ENCODE results near the gene SEC24C. TPM values are rescaled to one million over a fixed set of nuclear protein-coding genes. Genes with fewer than 3 reads are reported as not detected.
"Not testable (repeated sequence)": the region's sequence is repeated elsewhere in the genome, so short reads cannot be mapped to it uniquely, and the experiment has no call there.

Gene SEC24C
- total RNA-seq, 2 experiments from 2014 or later, result 53.6 to 87.1 TPM

GRCh38 chr10:73723516-73723915, 20.7 kb upstream of the SEC24C start:
- DNase-seq (ENCODE audit: low spot score), result no peak
- no peak overlapping the region for H2AFZ ChIP-seq (ENCODE audit: low read length)
- H3K4me3 ChIP-seq (ENCODE audit: low read depth, low read length, poor library complexity, severe bottlenecking), result no peak overlapping the region
- H4K20me1 ChIP-seq (ENCODE audit: insufficient read depth, low read length), result no peaks in the 10 kb centered on the region
- no peaks in the 10 kb centered on the region for H3K4me1 ChIP-seq (ENCODE audit: insufficient read depth, low read length, poor library complexity, severe bottlenecking)
- ChIA-PET POLR2A (no interaction called here), CTCF (ENCODE audit: unreplicated experiment) (no interaction called here)
- no peaks in the 10 kb centered on the region for H3K9me3 ChIP-seq (ENCODE audit: low read length)
- H3K27ac ChIP-seq (ENCODE audit: low read depth, low read length, poor library complexity, severe bottlenecking), result no peak overlapping the region
- no peaks in the 10 kb centered on the region for H3K9me2 ChIP-seq (ENCODE audit: insufficient read depth, low read length)
- intact Hi-C loops (cut with micrococcal nuclease; ENCODE audit: unreplicated experiment), result no loop called here
- no TSS peak for BruUV-seq (replicated peaks)
- H3K79me2 ChIP-seq (ENCODE audit: insufficient read depth, low read depth, low read length), result peaks cover 2% of the 10 kb centered on the region; the same call in 1 of the 2 replicates
- no peak for TF ChIP-seq CTCF (conservative IDR thresholded peaks at IDR 0.05; ENCODE audit: low read length)
- no peak for TF ChIP-seq EZH2phosphoT487 (IDR thresholded peaks at IDR 0.05; ENCODE audit: borderline replicate concordance, low read depth, low read length)
- H3K4me2 ChIP-seq (ENCODE audit: low read length), result no peak overlapping the region
- peaks cover 90% of the 10 kb centered on the region for H3K36me3 ChIP-seq (ENCODE audit: insufficient read depth, low read length)

- Histone ChIP-seq H3K4me3 (ENCODE audit: low read depth, low read length, poor library complexity, severe bottlenecking) (peak overlapping the region; percentile 78), H3K27ac (ENCODE audit: low read depth, low read length, poor library complexity, severe bottlenecking) (peak overlapping the region; percentile 56), H3K36me3 (ENCODE audit: insufficient read depth, low read length) (peaks cover 36% of the 10 kb centered on the region), H3K4me1 (ENCODE audit: insufficient read depth, low read length, poor library complexity, severe bottlenecking) (peaks cover 10% of the 10 kb centered on the region), H3K4me2 (ENCODE audit: low read length) (peak overlapping the region; percentile 84), H2AFZ (ENCODE audit: low read length) (peak overlapping the region; percentile 64), H3K79me2 (ENCODE audit: insufficient read depth, low read depth, low read length) (peaks cover 29% of the 10 kb centered on the region)
- H3K9me2 ChIP-seq (ENCODE audit: insufficient read depth, low read length); CTCF ChIA-PET (ENCODE audit: unreplicated experiment); H4K20me1 ChIP-seq (ENCODE audit: insufficient read depth, low read length); H3K9me3 ChIP-seq (ENCODE audit: low read length); DNase-seq (ENCODE audit: low spot score): not testable (repeated sequence)
- intact Hi-C loops (cut with micrococcal nuclease; ENCODE audit: unreplicated experiment), result loop anchor here (1.0 to 2.0 kb wide), 2 partner anchors 14 to 483 kb away; partner anchors contain the start of gene DNAJC9
- POLR2A ChIA-PET, result interaction anchor here (0.6 to 2.8 kb wide), 6 partner anchors 11 to 43 kb away, joined by 3 to 38 read pairs (median 5); partner anchors contain the start of gene SEC24C
- BruUV-seq (replicated peaks), result TSS peak; percentile 84
Measured at GRCh38 chr10:73729781-73730152, 14.4 kb upstream of the SEC24C start.

- no peak for TF ChIP-seq EZH2phosphoT487 (IDR thresholded peaks at IDR 0.05; ENCODE audit: borderline replicate concordance, low read depth, low read length)
- no peak for TF ChIP-seq CTCF (conservative IDR thresholded peaks at IDR 0.05; ENCODE audit: low read length)
Measured at GRCh38 chr10:73730153-73730906, 13.8 kb upstream of the SEC24C start.

More at GRCh38 chr10:73730153-73730906, 13.8 kb upstream of the SEC24C start:
- intact Hi-C loops (cut with micrococcal nuclease; ENCODE audit: unreplicated experiment), result loop anchor here (1.0 to 2.0 kb wide), 2 partner anchors 13 to 484 kb away; partner anchors contain the start of gene DNAJC9
- no peaks in the 10 kb centered on the region for H4K20me1 ChIP-seq (ENCODE audit: insufficient read depth, low read length)
- H3K9me2 ChIP-seq (ENCODE audit: insufficient read depth, low read length), result no peaks in the 10 kb centered on the region
- peak overlapping the region; percentile 56 for H3K27ac ChIP-seq (ENCODE audit: low read depth, low read length, poor library complexity, severe bottlenecking)
- H3K4me3 ChIP-seq (ENCODE audit: low read depth, low read length, poor library complexity, severe bottlenecking), result peak overlapping the region; percentile 78
- DNase-seq (ENCODE audit: low spot score), result peak; percentile 92
- peaks cover 33% of the 10 kb centered on the region for H3K36me3 ChIP-seq (ENCODE audit: insufficient read depth, low read length)
- peak overlapping the region; percentile 64 for H2AFZ ChIP-seq (ENCODE audit: low read length)
- ChIA-PET POLR2A (interaction anchor here (0.6 to 2.8 kb wide), 12 partner anchors 10 to 172 kb away, joined by 3 to 38 read pairs (median 4); partner anchors contain the start of genes CHCHD1, SEC24C and ZSWIM8), CTCF (ENCODE audit: unreplicated experiment) (no interaction called here)
- peak overlapping the region; percentile 84 for H3K4me2 ChIP-seq (ENCODE audit: low read length)
- peaks cover 29% of the 10 kb centered on the region for H3K79me2 ChIP-seq (ENCODE audit: insufficient read depth, low read depth, low read length)
- peaks cover 10% of the 10 kb centered on the region for H3K4me1 ChIP-seq (ENCODE audit: insufficient read depth, low read length, poor library complexity, severe bottlenecking)
- BruUV-seq (replicated peaks), result no TSS peak
- no peaks in the 10 kb centered on the region for H3K9me3 ChIP-seq (ENCODE audit: low read length)
